HepG2 (cell line): ENCODE results near the gene AFF2. TPM values are rescaled to one million over a fixed set of nuclear protein-coding genes. Genes with fewer than 3 reads are reported as not detected.

ENCODE experiments used
- ATAC-seq: fragments of 200-7000 bp; cut with Tn5 transposase; 3 replicates; pipeline ENCODE4 v1.9.1; 2020; ENCODE audit warnings: mild to moderate bottlenecking, moderate library complexity
- BruUV-seq: library from RNA; stranded (reverse); fragments of 400-500 nt; replicated peaks from 2 replicates; lab custom pipeline; 2021; lab: Mats Ljungman, UMichigan
- CTCF ChIA-PET: fragments of 300-600 bp; formaldehyde crosslinking; extraction: SDS; loops from one replicate; lab custom pipeline; 2021; ENCODE audit warnings: low total read pairs, inconsistent platforms, low intra/inter-chr PET ratio; lab: Yijun Ruan, JAX
- POLR2A ChIA-PET: fragments of 350-600 bp; sonication (Branson Sonifier 250); formaldehyde crosslinking; loops from one replicate; lab custom pipeline; 2020; ENCODE audit warnings: antibody characterized with exemption, inconsistent platforms; lab: Yijun Ruan, JAX
- DNase-seq: peaks from one replicate; pipeline ENCODE4 v3.0.0-alpha.2; 2015; ENCODE audit warnings: low spot score
- FAIRE-seq: peaks from 3 replicates; lab custom pipeline; 2011; peaks lifted over from hg19 to GRCh38; lab: Jason Lieb, UNC
- H2AFZ ChIP-seq: one replicate; pipeline ENCODE4 v1.6.1; 2011; ENCODE audit warnings: low read length, inconsistent platforms
- H3K27ac ChIP-seq: fragments of 300-600 bp; 3 replicates; pipeline ENCODE4 v1.8.0; 2011; ENCODE audit warnings: mixed run types, mild to moderate bottlenecking, mixed read lengths, low read length, inconsistent platforms; ENCODE audit not compliant: insufficient read depth; ENCODE audit errors: extremely low read length
- H3K27me3 ChIP-seq, 2 experiments: fragments of 200-600 bp in 1 of 2; 2 replicates in 1 of 2; 3 replicates in 1 of 2; pipeline versions ENCODE4 v1.6.0 to v1.8.0; 2011; ENCODE audit warnings: low read length in 2 of 2, mild to moderate bottlenecking in 2 of 2, moderate library complexity in 2 of 2, inconsistent platforms in 1 of 2; ENCODE audit not compliant: insufficient read depth in 2 of 2, control insufficient read depth in 1 of 2
- H3K36me3 ChIP-seq, 2 experiments: fragments of 200-600 bp in 1 of 2; replicated peaks in 1 of 2; 2 replicates in 1 of 2; 3 replicates in 1 of 2; pipeline versions ENCODE4 v1.5.1 to v1.8.0; 2011; ENCODE audit warnings: low read length in 2 of 2, inconsistent platforms in 1 of 2; ENCODE audit not compliant: insufficient read depth in 2 of 2, control insufficient read depth in 1 of 2
- H3K4me1 ChIP-seq: 2 replicates; pipeline ENCODE4 v1.5.1; 2012; ENCODE audit warnings: low read length, inconsistent platforms; ENCODE audit not compliant: insufficient read depth
- H3K4me2 ChIP-seq: 2 replicates; pipeline ENCODE4 v1.6.0; 2011; ENCODE audit warnings: low read depth, low read length, inconsistent platforms
- H3K4me3 ChIP-seq, 3 experiments: fragments of 200-600 bp in 1 of 3; sonication (generic), shearing (Covaris generic) in 1 of 3; replicated peaks in 1 of 3; 2 replicates each; pipeline ENCODE4 v1.5.1; 2011 to 2016; ENCODE audit warnings: low read length in 3 of 3, inconsistent platforms in 2 of 3, low read depth in 2 of 3, mild to moderate bottlenecking in 2 of 3, control low read depth in 1 of 3, mixed read lengths in 1 of 3; ENCODE audit not compliant: insufficient read depth in 1 of 3
- H3K79me2 ChIP-seq: one replicate; pipeline ENCODE4 v1.6.1; 2011; ENCODE audit warnings: low read length, inconsistent platforms; ENCODE audit not compliant: insufficient read depth
- H3K9ac ChIP-seq: 2 replicates; pipeline ENCODE4 v1.6.0; 2011; ENCODE audit warnings: mild to moderate bottlenecking, low read depth, low read length, inconsistent platforms; ENCODE audit not compliant: insufficient read depth
- H3K9me3 ChIP-seq: 2 replicates; pipeline ENCODE4 v1.5.1; 2012; ENCODE audit warnings: mild to moderate bottlenecking, low read length
- H4K20me1 ChIP-seq: 2 replicates; pipeline ENCODE4 v1.6.0; 2011; ENCODE audit warnings: inconsistent platforms, mild to moderate bottlenecking, low read length, moderate library complexity; ENCODE audit not compliant: insufficient read depth
- KDM3A ChIP-seq: IDR thresholded peaks from 2 replicates; pipeline ENCODE4 v1.6.1; 2018; ENCODE audit warnings: low read depth, missing compliant biosample characterization
- KDM4B ChIP-seq: sonication (generic); formaldehyde crosslinking; IDR thresholded peaks from 2 replicates; pipeline ENCODE4 v1.4.0; 2020; ENCODE audit warnings: missing genetic modification reagents
- PHB2 ChIP-seq: fragments of 450-650 bp; IDR thresholded peaks from 2 replicates; pipeline ENCODE4 v1.6.1; 2018; ENCODE audit not compliant: partially characterized antibody
- RORA ChIP-seq: sonication (generic); formaldehyde crosslinking; IDR thresholded peaks from 2 replicates; pipeline ENCODE4 v1.5.0; 2020; ENCODE audit warnings: mild to moderate bottlenecking, missing genetic modification reagents, moderate library complexity
- ZNF10 ChIP-seq: sonication (generic); formaldehyde crosslinking; IDR thresholded peaks from 2 replicates; pipeline ENCODE4 v1.4.0; 2020; ENCODE audit warnings: mild to moderate bottlenecking, low read depth, missing genetic modification reagents, borderline replicate concordance
- ZNF253 ChIP-seq: sonication (generic); formaldehyde crosslinking; IDR thresholded peaks from 2 replicates; pipeline ENCODE4 v1.8.0; 2022; ENCODE audit warnings: mild to moderate bottlenecking, missing genetic modification reagents, borderline replicate concordance
- ZNF720 ChIP-seq: sonication (generic); formaldehyde crosslinking; IDR thresholded peaks from 2 replicates; pipeline ENCODE4 v1.4.0; 2020; ENCODE audit warnings: missing genetic modification reagents
- WGBS: methylation state at CpG from one replicate; pipeline ENCODE4 v1.1.6; 2017; ENCODE audit warnings: low lambda C conversion rate; 5-methylcytosine and 5-hydroxymethylcytosine counted together
- in situ Hi-C: cut with HindIII; loops from 2 replicates; pipeline ENCODE4 v1.10.0; 2017; ENCODE audit warnings: low pct_unique_long_range_greater_than_20kb; ENCODE audit not compliant: extremely low pct_ligation_motif_present
- intact Hi-C: fragments of 100-400 bp; cut with micrococcal nuclease; formaldehyde crosslinking; loops from one replicate; pipeline ENCODE4 v1.10.0; 2022; ENCODE audit not compliant: unreplicated experiment
- polyA plus RNA-seq, 8 experiments: library from polyadenylated mRNA; depleted of rRNA in 3 of 8; stranded (reverse) in 7 of 8; unstranded in 1 of 8; fragments of >200 nt; fragmentation: Illumina TruSeq in 4 of 8; extraction: Trizol in 4 of 8; gene quantifications; 2 replicates each; pipeline versions ENCODE4 v1.2.1 to v1.2.3, GENCODE V29; 2011 to 2016; ENCODE audit warnings: low read depth in 4 of 8, missing spikeins in 1 of 8, mixed read lengths in 1 of 8; ENCODE audit not compliant: insufficient read depth in 1 of 8
- total RNA-seq, 5 experiments: library from RNA; depleted of rRNA; stranded (reverse); fragments of >200 nt; fragmentation: Illumina TruSeq; extraction: Trizol; gene quantifications; 2 replicates each; pipeline ENCODE4 v1.2.3, GENCODE V29; 2016; ENCODE audit warnings: low read depth in 1 of 5
- TF ChIP-seq, protein P1 (sequence below): sonication (generic); formaldehyde crosslinking; IDR thresholded peaks from 2 replicates; pipeline ENCODE4 v1.5.1; 2020; ENCODE audit warnings: mild to moderate bottlenecking, missing genetic modification reagents, moderate library complexity
- TF ChIP-seq, protein P2 (sequence below): sonication (generic); formaldehyde crosslinking; IDR thresholded peaks from 2 replicates; pipeline ENCODE4 v1.4.0; 2020; ENCODE audit warnings: missing genetic modification reagents, mild to moderate bottlenecking, borderline replicate concordance
- TF ChIP-seq, protein P3 (sequence below): sonication (generic); formaldehyde crosslinking; IDR thresholded peaks from 2 replicates; pipeline ENCODE4 v1.9.0; 2021; ENCODE audit warnings: missing genetic modification reagents, borderline replicate concordance
- TF ChIP-seq, protein P4 (sequence below): sonication (generic); formaldehyde crosslinking; IDR thresholded peaks from 2 replicates; pipeline ENCODE4 v1.5.1; 2020; ENCODE audit warnings: mild to moderate bottlenecking, missing genetic modification reagents

The AFF2 gene
- total and polyA plus RNA-seq, 2 of the 13 experiments (the other 11 are each of a cell fraction or from before 2014, with no cell fraction given), result not detected

DNA sequence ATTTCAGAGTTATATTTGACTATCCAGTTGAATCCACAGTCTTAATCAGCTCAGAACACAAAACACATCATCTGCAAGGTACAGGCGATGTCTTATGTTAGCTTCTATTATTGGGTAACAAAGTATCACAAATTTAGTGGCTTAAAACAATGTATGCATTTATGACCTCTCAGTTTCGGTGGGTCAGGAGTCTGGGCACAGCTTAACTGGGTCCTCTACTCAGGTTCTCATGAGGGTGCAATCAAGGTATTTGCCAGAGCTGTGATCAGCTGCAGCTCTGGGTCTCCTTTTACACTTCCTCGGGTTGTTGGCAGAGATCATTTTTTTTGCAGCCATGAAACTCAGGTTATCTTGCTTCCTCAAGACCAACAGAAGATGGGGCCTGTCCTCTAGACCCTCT is 505.8 kb downstream of the AFF2 start:
- ATAC-seq (no peak), FAIRE-seq (no peak), DNase-seq (no peak)
- no peaks in the 10 kb centered on the region for H3K79me2 ChIP-seq
- no peaks in the 10 kb centered on the region for H3K27me3 ChIP-seq
- no peak overlapping the region for H2AFZ ChIP-seq
- no CpG with 5 or more reads among the region's 3 CpGs for WGBS
- in situ Hi-C loops (no loop called here), intact Hi-C loops (no loop called here)
- H3K9ac ChIP-seq, result no peak overlapping the region
- no peaks in the 10 kb centered on the region for H3K4me1 ChIP-seq
- ChIA-PET CTCF (no interaction called here), POLR2A (no interaction called here)
- H3K4me2 ChIP-seq, result no peak overlapping the region
- H3K9me3 ChIP-seq, result no peaks in the 10 kb centered on the region
- no TSS peak for BruUV-seq
- no peaks in the 10 kb centered on the region for H4K20me1 ChIP-seq
- H3K4me3 ChIP-seq, result no peak overlapping the region
- no peaks in the 10 kb centered on the region for H3K36me3 ChIP-seq
- H3K27ac ChIP-seq, result no peak overlapping the region
- TF ChIP-seq, protein P1, sequence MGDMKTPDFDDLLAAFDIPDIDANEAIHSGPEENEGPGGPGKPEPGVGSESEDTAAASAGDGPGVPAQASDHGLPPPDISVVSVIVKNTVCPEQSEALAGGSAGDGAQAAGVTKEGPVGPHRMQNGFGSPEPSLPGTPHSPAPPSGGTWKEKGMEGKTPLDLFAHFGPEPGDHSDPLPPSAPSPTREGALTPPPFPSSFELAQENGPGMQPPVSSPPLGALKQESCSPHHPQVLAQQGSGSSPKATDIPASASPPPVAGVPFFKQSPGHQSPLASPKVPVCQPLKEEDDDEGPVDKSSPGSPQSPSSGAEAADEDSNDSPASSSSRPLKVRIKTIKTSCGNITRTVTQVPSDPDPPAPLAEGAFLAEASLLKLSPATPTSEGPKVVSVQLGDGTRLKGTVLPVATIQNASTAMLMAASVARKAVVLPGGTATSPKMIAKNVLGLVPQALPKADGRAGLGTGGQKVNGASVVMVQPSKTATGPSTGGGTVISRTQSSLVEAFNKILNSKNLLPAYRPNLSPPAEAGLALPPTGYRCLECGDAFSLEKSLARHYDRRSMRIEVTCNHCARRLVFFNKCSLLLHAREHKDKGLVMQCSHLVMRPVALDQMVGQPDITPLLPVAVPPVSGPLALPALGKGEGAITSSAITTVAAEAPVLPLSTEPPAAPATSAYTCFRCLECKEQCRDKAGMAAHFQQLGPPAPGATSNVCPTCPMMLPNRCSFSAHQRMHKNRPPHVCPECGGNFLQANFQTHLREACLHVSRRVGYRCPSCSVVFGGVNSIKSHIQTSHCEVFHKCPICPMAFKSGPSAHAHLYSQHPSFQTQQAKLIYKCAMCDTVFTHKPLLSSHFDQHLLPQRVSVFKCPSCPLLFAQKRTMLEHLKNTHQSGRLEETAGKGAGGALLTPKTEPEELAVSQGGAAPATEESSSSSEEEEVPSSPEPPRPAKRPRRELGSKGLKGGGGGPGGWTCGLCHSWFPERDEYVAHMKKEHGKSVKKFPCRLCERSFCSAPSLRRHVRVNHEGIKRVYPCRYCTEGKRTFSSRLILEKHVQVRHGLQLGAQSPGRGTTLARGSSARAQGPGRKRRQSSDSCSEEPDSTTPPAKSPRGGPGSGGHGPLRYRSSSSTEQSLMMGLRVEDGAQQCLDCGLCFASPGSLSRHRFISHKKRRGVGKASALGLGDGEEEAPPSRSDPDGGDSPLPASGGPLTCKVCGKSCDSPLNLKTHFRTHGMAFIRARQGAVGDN (CRISPR knock-in tag), result no peak
- TF ChIP-seq ZNF10 (CRISPR knock-in tag) (no peak), KDM3A (CRISPR knock-in tag) (no peak), KDM4B (no peak), PHB2 (no peak), ZNF253 (no peak), ZNF720 (no peak), RORA (no peak)
- TF ChIP-seq, protein P2, sequence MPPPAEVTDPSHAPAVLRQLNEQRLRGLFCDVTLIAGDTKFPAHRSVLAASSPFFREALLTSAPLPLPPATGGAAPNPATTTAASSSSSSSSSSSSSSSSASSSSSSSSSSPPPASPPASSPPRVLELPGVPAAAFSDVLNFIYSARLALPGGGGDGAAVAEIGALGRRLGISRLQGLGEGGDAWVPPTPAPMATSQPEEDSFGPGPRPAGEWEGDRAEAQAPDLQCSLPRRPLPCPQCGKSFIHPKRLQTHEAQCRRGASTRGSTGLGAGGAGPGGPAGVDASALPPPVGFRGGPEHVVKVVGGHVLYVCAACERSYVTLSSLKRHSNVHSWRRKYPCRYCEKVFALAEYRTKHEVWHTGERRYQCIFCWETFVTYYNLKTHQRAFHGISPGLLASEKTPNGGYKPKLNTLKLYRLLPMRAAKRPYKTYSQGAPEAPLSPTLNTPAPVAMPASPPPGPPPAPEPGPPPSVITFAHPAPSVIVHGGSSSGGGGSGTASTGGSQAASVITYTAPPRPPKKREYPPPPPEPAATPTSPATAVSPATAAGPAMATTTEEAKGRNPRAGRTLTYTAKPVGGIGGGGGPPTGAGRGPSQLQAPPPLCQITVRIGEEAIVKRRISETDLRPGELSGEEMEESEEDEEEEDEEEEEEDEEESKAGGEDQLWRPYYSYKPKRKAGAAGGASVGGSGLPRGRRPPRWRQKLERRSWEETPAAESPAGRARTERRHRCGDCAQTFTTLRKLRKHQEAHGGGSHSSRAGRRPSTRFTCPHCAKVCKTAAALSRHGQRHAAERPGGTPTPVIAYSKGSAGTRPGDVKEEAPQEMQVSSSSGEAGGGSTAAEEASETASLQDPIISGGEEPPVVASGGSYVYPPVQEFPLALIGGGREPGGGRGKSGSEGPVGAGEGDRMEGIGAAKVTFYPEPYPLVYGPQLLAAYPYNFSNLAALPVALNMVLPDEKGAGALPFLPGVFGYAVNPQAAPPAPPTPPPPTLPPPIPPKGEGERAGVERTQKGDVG (CRISPR knock-in tag), result no peak
- TF ChIP-seq, protein P3, sequence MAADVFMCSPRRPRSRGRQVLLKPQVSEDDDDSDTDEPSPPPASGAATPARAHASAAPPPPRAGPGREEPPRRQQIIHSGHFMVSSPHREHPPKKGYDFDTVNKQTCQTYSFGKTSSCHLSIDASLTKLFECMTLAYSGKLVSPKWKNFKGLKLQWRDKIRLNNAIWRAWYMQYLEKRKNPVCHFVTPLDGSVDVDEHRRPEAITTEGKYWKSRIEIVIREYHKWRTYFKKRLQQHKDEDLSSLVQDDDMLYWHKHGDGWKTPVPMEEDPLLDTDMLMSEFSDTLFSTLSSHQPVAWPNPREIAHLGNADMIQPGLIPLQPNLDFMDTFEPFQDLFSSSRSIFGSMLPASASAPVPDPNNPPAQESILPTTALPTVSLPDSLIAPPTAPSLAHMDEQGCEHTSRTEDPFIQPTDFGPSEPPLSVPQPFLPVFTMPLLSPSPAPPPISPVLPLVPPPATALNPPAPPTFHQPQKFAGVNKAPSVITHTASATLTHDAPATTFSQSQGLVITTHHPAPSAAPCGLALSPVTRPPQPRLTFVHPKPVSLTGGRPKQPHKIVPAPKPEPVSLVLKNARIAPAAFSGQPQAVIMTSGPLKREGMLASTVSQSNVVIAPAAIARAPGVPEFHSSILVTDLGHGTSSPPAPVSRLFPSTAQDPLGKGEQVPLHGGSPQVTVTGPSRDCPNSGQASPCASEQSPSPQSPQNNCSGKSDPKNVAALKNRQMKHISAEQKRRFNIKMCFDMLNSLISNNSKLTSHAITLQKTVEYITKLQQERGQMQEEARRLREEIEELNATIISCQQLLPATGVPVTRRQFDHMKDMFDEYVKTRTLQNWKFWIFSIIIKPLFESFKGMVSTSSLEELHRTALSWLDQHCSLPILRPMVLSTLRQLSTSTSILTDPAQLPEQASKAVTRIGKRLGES (CRISPR knock-in tag), result no peak
- TF ChIP-seq, protein P4, sequence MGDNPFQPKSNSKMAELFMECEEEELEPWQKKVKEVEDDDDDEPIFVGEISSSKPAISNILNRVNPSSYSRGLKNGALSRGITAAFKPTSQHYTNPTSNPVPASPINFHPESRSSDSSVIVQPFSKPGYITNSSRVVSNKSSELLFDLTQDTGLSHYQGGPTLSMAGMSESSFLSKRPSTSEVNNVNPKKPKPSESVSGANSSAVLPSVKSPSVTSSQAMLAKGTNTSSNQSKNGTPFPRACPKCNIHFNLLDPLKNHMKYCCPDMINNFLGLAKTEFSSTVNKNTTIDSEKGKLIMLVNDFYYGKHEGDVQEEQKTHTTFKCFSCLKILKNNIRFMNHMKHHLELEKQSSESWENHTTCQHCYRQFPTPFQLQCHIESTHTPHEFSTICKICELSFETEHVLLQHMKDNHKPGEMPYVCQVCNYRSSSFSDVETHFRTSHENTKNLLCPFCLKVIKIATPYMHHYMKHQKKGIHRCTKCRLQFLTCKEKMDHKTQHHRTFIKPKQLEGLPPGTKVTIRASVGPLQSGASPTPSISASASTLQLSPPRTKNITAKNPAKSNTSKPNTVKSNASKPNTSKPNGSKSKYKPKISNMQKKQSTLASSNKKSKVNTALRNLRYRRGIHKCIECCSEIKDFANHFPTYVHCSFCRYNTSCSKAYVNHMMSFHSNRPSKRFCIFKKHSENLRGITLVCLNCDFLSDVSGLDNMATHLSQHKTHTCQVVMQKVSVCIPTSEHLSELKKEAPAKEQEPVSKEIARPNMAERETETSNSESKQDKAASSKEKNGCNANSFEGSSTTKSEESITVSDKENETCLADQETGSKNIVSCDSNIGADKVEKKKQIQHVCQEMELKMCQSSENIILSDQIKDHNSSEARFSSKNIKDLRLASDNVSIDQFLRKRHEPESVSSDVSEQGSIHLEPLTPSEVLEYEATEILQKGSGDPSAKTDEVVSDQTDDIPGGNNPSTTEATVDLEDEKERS (CRISPR knock-in tag), result no peak
